Testis (tissue), 2 donors: ENCODE measurements around the gene RNF217.

Experiments used
- CTCF ChIP-seq, 3 experiments: fragments of 450-650 bp in 2 of 3; fragments of 200-600 bp in 1 of 3; sonication (generic) in 1 of 3; IDR thresholded peaks; one replicate each; pipeline ENCODE4 v1.5.1; 2016 to 2019; ENCODE audit warnings: antibody characterized with exemption in 3 of 3, mild to moderate bottlenecking in 2 of 3, moderate library complexity in 1 of 3
- POLR2A ChIP-seq: fragments of 450-650 bp; IDR thresholded peaks from one replicate; pipeline ENCODE4 v1.6.1; 2017; ENCODE audit warnings: antibody characterized with exemption, mild to moderate bottlenecking, moderate library complexity

GRCh38 chr6:124928851-124929250 lies 33.4 kb upstream of the RNF217 start:
- TF ChIP-seq POLR2A = no peak
- TF ChIP-seq CTCF (IDR thresholded peaks at IDR 0.05) = no peak
